Kidney epithelial cell (primary cell): ENCODE measurements around the gene GARIN5A. TPM values are rescaled to one million over a fixed set of nuclear protein-coding genes. Genes with fewer than 3 reads are reported as not detected.

Experiments used
- DNase-seq: peaks from one replicate; pipeline ENCODE4 v3.0.0-alpha.2; 2010; ENCODE audit warnings: low read depth
- H3K27me3 ChIP-seq: 2 replicates; pipeline ENCODE4 v1.6.0; 2011; ENCODE audit warnings: low read length; ENCODE audit not compliant: control insufficient read depth, insufficient read depth
- H3K36me3 ChIP-seq: 2 replicates; pipeline ENCODE4 v1.5.1; 2011; ENCODE audit warnings: low read length; ENCODE audit not compliant: control insufficient read depth, insufficient read depth
- H3K4me3 ChIP-seq: 2 replicates; pipeline ENCODE4 v1.5.1; 2011; ENCODE audit warnings: low read depth, mild to moderate bottlenecking, control low read depth, low read length
- CTCF ChIP-seq: IDR thresholded peaks from 2 replicates; pipeline ENCODE4 v1.5.1; 2011; ENCODE audit warnings: mild to moderate bottlenecking, moderate library complexity, low read length, control low read depth, inconsistent platforms; ENCODE audit not compliant: insufficient read depth, poor library complexity, severe bottlenecking
- total RNA-seq: library from RNA; depleted of rRNA; stranded (reverse); fragments of >200 nt; gene quantifications from 2 replicates; pipeline ENCODE4 v1.2.3, GENCODE V29; 2015

The GARIN5A gene
- total RNA-seq, 1 donor from 2014 or later, result 9.9 TPM

DNA sequence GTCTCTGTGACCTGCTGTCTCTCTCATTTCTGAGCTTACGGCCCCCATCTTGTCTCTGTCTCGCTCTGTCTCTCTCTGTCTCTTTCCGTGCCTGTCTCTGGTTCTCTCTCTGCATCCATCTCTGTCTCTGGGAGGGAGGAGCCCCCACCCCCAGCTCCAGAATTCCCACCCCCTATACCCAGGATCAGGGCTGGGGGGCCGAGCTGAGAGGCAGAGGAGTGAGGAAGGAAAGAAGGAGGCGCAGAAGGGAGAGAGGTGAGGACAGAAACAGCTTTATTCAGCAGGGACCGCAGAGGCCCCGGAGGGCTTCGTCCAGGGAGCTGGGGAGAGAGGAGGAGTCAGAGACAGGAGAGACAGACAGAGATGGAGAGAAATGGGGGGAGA is 20.4 kb upstream of the GARIN5A start:
- H3K27me3 ChIP-seq, result peaks cover 49% of the 10 kb centered on the region
- H3K4me3 ChIP-seq, result no peak overlapping the region
- no peak for TF ChIP-seq CTCF
- no peaks in the 10 kb centered on the region for H3K36me3 ChIP-seq
- DNase-seq, result no peak

GRCh38 chr19:50496189-50497021 is 19.8 kb upstream of the GARIN5A start:
- no peak for TF ChIP-seq CTCF
- Histone ChIP-seq H3K4me3 (no peak overlapping the region), H3K36me3 (no peaks in the 10 kb centered on the region), H3K27me3 (peaks cover 52% of the 10 kb centered on the region)
- DNase-seq, result no peak

GRCh38 chr19:50495020-50495531 is 18.4 kb upstream of the GARIN5A start:
- TF ChIP-seq CTCF, result no peak
- no peak overlapping the region for H3K4me3 ChIP-seq
- peaks cover 52% of the 10 kb centered on the region for H3K27me3 ChIP-seq
- DNase-seq, result no peak
- H3K36me3 ChIP-seq, result no peaks in the 10 kb centered on the region

DNA sequence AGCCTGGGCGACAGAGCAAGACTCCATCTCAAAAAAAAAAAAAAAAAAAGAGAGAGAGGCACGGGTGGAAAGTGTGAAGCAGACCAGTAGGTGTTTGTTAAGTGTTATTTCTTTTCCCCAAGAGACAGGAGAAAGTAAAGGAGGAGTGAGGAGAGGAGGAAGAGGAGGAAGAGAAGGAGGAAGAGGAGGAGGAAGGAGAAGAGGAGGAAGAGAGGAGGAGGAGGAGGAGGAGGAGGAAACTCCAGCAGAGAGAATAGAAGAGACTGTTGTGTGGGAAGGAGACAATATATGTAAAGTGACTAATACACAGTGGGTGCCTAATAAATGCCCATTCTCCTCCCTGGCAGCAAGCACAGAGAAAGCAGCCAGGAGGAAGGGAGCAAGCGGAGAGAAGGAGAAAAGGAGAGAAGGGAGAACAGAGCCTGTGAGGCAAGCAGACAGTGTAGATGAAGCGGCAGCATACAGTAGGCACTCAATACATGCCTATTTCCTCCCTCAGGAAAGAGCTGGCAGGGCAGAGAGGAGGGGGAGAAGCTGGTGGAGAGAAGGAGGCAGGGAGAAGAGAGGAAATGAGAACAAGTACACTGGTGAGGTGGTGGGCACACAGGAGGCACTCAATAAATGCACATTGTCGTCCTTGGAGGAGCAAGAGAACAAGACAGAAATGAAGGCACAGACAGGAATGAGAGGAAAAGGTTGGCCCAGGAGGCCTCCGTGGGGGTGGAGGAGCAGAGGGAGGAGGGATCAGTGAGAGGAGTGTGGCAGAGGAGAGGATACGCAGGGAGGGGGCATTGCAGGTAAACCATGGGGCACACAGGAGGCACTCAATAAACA is 17.8 kb upstream of the GARIN5A start:
- H3K36me3 ChIP-seq, result no peaks in the 10 kb centered on the region
- peaks cover 52% of the 10 kb centered on the region for H3K27me3 ChIP-seq
- no peak overlapping the region for H3K4me3 ChIP-seq
- TF ChIP-seq CTCF, result no peak
- DNase-seq, result no peak

DNA sequence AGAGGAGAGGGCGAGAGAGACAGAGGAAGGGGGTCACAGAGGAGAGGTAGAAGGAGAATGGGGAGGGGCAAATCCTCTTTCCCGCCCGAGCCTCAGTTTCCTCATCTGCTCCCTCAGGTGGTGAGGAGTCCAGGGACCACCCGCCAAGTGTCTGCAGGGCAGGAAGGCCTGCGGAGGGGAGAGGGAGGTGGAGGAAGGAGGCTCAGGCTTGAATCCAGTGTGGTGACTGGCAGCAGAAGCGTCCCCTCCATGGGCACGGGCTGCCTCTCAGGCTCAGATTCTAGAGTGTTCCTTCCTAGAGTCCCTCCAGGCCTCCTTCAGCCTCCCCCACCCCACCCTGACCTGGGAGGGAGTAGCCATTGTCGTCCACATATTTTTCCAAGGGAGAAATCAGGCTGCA is 16.5 kb upstream of the GARIN5A start:
- DNase-seq, result no peak
- TF ChIP-seq CTCF, result no peak
- H3K4me3 ChIP-seq, result no peak overlapping the region
- peaks cover 59% of the 10 kb centered on the region for H3K27me3 ChIP-seq
- no peaks in the 10 kb centered on the region for H3K36me3 ChIP-seq
